GM23248 (cell line): ENCODE results near the gene ZNF330. TPM values are rescaled to one million over a fixed set of nuclear protein-coding genes. Genes with fewer than 3 reads are reported as not detected.
A peak's percentile ranks its signal among the peaks of the same experiment; 100 is the strongest.

Source experiments
- DNase-seq: peaks from one replicate; pipeline ENCODE4 v3.0.0-alpha.2; 2015
- H2AFZ ChIP-seq: fragments of 200-600 bp; sonication (generic); 2 replicates; pipeline ENCODE4 v1.6.1; 2016; ENCODE audit warnings: antibody characterized with exemption
- H3F3A ChIP-seq: fragments of 200-600 bp; sonication (generic); 2 replicates; pipeline ENCODE4 v1.6.1; 2016; ENCODE audit warnings: mild to moderate bottlenecking, antibody characterized with exemption, mixed run types; ENCODE audit not compliant: insufficient read depth
- H3K27ac ChIP-seq: fragments of 200-600 bp; sonication (generic); 2 replicates; pipeline ENCODE4 v1.5.1; 2016; ENCODE audit warnings: mild to moderate bottlenecking
- H3K27me3 ChIP-seq: fragments of 200-600 bp; sonication (generic); replicated peaks from 2 replicates; pipeline ENCODE4 v1.6.1; 2016; ENCODE audit warnings: mild to moderate bottlenecking; ENCODE audit not compliant: insufficient read depth
- H3K36me3 ChIP-seq: fragments of 200-600 bp; sonication (generic); 2 replicates; pipeline ENCODE4 v1.6.1; 2016; ENCODE audit warnings: low read depth, mild to moderate bottlenecking
- H3K4me1 ChIP-seq: fragments of 200-600 bp; sonication (generic); 2 replicates; pipeline ENCODE4 v1.6.1; 2016; ENCODE audit warnings: mild to moderate bottlenecking; ENCODE audit not compliant: insufficient read depth
- H3K4me2 ChIP-seq: fragments of 200-600 bp; sonication (generic); one replicate; pipeline ENCODE4 v1.6.1; 2016; ENCODE audit warnings: mild to moderate bottlenecking; ENCODE audit not compliant: unreplicated experiment
- H3K4me3 ChIP-seq: fragments of 200-600 bp; sonication (generic); 2 replicates; pipeline ENCODE4 v1.5.1; 2016; ENCODE audit warnings: mild to moderate bottlenecking
- H3K79me2 ChIP-seq: fragments of 200-600 bp; sonication (generic); 2 replicates; pipeline ENCODE4 v1.6.1; 2016; ENCODE audit warnings: mild to moderate bottlenecking; ENCODE audit not compliant: insufficient read depth
- H3K9ac ChIP-seq: fragments of 200-600 bp; sonication (generic); 2 replicates; pipeline ENCODE4 v1.6.1; 2016; ENCODE audit warnings: mild to moderate bottlenecking
- H3K9me2 ChIP-seq: fragments of 200-600 bp; sonication (generic); 2 replicates; pipeline ENCODE4 v1.6.1; 2016; ENCODE audit warnings: mixed run types, mild to moderate bottlenecking, moderate library complexity; ENCODE audit not compliant: insufficient read depth
- H3K9me3 ChIP-seq: fragments of 200-600 bp; sonication (generic); one replicate; pipeline ENCODE4 v1.6.1; 2017; ENCODE audit warnings: low read depth
- H4K20me1 ChIP-seq: fragments of 200-600 bp; sonication (generic); 2 replicates; pipeline ENCODE4 v1.6.0; 2016; ENCODE audit not compliant: insufficient read depth
- EZH2 ChIP-seq: fragments of 200-600 bp; sonication (generic); IDR thresholded peaks from 2 replicates; pipeline ENCODE4 v1.6.1; 2018; ENCODE audit warnings: antibody characterized with exemption, mild to moderate bottlenecking; ENCODE audit not compliant: insufficient read depth, poor library complexity, severe bottlenecking
- EZH2phosphoT487 ChIP-seq: fragments of 200-600 bp; sonication (generic); IDR thresholded peaks from 2 replicates; pipeline ENCODE4 v1.6.1; 2018; ENCODE audit warnings: antibody characterized with exemption, moderate library complexity, mild to moderate bottlenecking, low read depth; ENCODE audit not compliant: insufficient read depth
- WGBS, 2 experiments: methylation state at CpG; one replicate each; pipeline ENCODE4 v1.1.6; 2015 to 2017; ENCODE audit warnings: low lambda C conversion rate in 2 of 2, low coverage in 1 of 2; ENCODE audit errors: missing lambda C conversion rate in 2 of 2; 5-methylcytosine and 5-hydroxymethylcytosine counted together
- in situ Hi-C: fragments of 300-500 bp; cut with MboI; formaldehyde crosslinking; loops from 2 replicates; pipeline ENCODE4 v1.15.0; 2020
- polyA plus RNA-seq: library from polyadenylated mRNA; unstranded; fragments of >200 nt; fragmentation: Nextera tagmentation; extraction: Ambion mirVana; gene quantifications from 2 replicates; pipeline ENCODE4 v1.2.1, GENCODE V29; 2016
- total RNA-seq: library from RNA; depleted of rRNA; stranded (reverse); fragments of >200 nt; shearing (Covaris generic); gene quantifications from 2 replicates; pipeline ENCODE4 v1.2.3, GENCODE V29; 2014

ZNF330 gene
- total and polyA plus RNA-seq, 2 experiments from 2014 or later, result 28.9 to 36.1 TPM

DNA sequence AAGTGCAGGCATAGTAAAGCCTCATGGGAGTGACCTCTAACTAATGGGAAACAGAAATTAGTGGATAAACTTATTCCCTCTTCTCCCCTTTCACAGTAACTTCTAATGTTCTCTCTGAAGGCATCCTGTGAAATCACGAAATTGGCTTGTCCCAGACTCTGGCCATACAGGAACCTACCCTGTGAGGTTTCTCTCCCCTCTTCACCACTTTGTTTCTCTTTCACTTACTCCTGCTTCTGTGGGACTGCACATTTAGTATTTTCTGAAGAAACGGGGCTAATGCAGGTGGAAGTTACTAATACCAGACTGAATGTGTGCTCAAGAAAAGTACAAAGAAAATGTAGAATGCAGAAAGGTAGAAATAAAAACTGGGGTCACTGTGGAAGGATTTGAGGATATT, 20.0 kb downstream of the ZNF330 start:
- Histone ChIP-seq H3F3A (peaks cover 6% of the 10 kb centered on the region), H3K79me2 (no peaks in the 10 kb centered on the region), H2AFZ (peak overlapping the region; percentile 8; the same call in 1 of the 2 replicates), H3K36me3 (no peaks in the 10 kb centered on the region), H3K4me2 (no peak overlapping the region), H3K4me3 (no peak overlapping the region), H3K9me2 (no peaks in the 10 kb centered on the region), H3K27ac (no peak overlapping the region), H3K4me1 (peaks cover 10% of the 10 kb centered on the region), H3K9ac (no peak overlapping the region), H3K9me3 (no peaks in the 10 kb centered on the region), H4K20me1 (no peaks in the 10 kb centered on the region), H3K27me3 (no peaks in the 10 kb centered on the region)
- 75 to 79% methylated on average over 2 of the region's 2 CpGs for WGBS, 2 experiments
- in situ Hi-C loops, result no loop called here
- no peak for DNase-seq
- TF ChIP-seq EZH2, result no peak

GRCh38 chr4:141241986-141242385, 21.3 kb downstream of the ZNF330 start:
- in situ Hi-C loops, result no loop called here
- WGBS, 2 experiments, result 44 to 54% methylated on average over 1 of the region's 1 CpG
- H2AFZ ChIP-seq, result peak overlapping the region; percentile 39; the same call in 1 of the 2 replicates
- no peak for DNase-seq
- peaks cover 17% of the 10 kb centered on the region for H3F3A ChIP-seq
- H4K20me1 ChIP-seq, result no peaks in the 10 kb centered on the region
- H3K79me2 ChIP-seq, result no peaks in the 10 kb centered on the region
- no peaks in the 10 kb centered on the region for H3K36me3 ChIP-seq
- H3K9me3 ChIP-seq, result no peaks in the 10 kb centered on the region
- H3K4me1 ChIP-seq, result peaks cover 23% of the 10 kb centered on the region
- no peak overlapping the region for H3K4me2 ChIP-seq
- no peaks in the 10 kb centered on the region for H3K9me2 ChIP-seq
- TF ChIP-seq EZH2phosphoT487, result no peak
- no peak for TF ChIP-seq EZH2
- no peak overlapping the region for H3K9ac ChIP-seq
- H3K27ac ChIP-seq, result no peak overlapping the region
- H3K27me3 ChIP-seq, result no peaks in the 10 kb centered on the region
- no peak overlapping the region for H3K4me3 ChIP-seq

DNA sequence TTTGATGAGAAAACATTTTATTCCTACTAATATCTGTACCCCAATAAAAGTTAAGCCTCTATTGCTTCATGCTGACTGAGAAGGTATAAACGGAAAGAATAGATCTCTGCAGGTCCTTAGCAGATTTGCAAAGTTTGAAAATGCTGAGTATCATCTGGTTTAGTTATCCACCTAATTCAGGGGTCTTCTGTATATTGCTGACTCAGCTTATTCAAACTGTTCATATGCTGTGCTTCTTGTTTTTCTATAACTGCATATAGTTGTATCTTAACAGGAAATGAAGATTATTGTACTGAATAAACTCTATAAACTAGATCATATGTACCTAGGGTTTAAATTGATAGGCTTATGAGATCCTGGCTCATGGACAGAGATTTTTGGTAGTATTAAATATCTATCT, 23.7 kb downstream of the ZNF330 start:
- no peaks in the 10 kb centered on the region for H3K9me3 ChIP-seq
- no peak overlapping the region for H3K4me3 ChIP-seq
- WGBS, 2 experiments, result 44 to 46% methylated on average over 1 of the region's 1 CpG
- DNase-seq, result no peak
- no peak overlapping the region for H2AFZ ChIP-seq
- in situ Hi-C loops, result no loop called here
- H3K9me2 ChIP-seq, result no peaks in the 10 kb centered on the region
- peaks cover 25% of the 10 kb centered on the region for H3F3A ChIP-seq
- H3K4me1 ChIP-seq, result peaks cover 36% of the 10 kb centered on the region
- H4K20me1 ChIP-seq, result no peaks in the 10 kb centered on the region
- no peaks in the 10 kb centered on the region for H3K79me2 ChIP-seq
- TF ChIP-seq EZH2 (no peak), EZH2phosphoT487 (no peak)
- no peaks in the 10 kb centered on the region for H3K27me3 ChIP-seq
- H3K36me3 ChIP-seq, result no peaks in the 10 kb centered on the region
- H3K4me2 ChIP-seq, result no peak overlapping the region
- H3K9ac ChIP-seq, result no peak overlapping the region
- H3K27ac ChIP-seq, result no peak overlapping the region

DNA sequence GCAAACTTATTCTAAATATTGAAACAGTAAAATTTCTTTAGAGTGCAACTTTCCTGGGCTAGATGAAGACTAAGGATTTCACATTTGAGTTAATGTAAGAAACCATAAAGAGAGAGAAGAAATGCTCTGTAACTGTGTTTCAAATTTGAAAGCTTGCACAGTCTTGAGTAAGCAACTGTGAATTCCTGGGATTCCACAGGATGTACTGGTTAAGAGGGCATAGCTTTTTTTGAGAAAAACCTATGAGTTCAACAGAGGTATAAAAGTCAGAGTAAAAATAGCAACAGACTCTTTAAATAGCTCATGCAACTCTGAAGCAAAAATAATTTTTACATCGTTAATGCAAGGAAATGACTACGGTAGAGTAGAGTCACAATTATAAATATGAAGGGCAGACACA, 25.5 kb downstream of the ZNF330 start:
- Histone ChIP-seq H3K36me3 (no peaks in the 10 kb centered on the region), H3K4me1 (peaks cover 36% of the 10 kb centered on the region), H4K20me1 (no peaks in the 10 kb centered on the region), H3K9ac (peak overlapping the region; percentile 44), H3K79me2 (no peaks in the 10 kb centered on the region), H3K27me3 (no peaks in the 10 kb centered on the region), H3K27ac (peak overlapping the region; percentile 73), H3K9me2 (no peaks in the 10 kb centered on the region), H3K4me3 (peak overlapping the region; percentile 44), H3K9me3 (no peaks in the 10 kb centered on the region), H2AFZ (peak overlapping the region; percentile 62), H3F3A (peaks cover 25% of the 10 kb centered on the region), H3K4me2 (peak overlapping the region; percentile 89)
- DNase-seq, result peak; percentile 71
- TF ChIP-seq EZH2phosphoT487 (no peak), EZH2 (no peak)
- WGBS, 2 experiments, result 5% methylated on average over 2 of the region's 2 CpGs
- in situ Hi-C loops, result no loop called here

DNA sequence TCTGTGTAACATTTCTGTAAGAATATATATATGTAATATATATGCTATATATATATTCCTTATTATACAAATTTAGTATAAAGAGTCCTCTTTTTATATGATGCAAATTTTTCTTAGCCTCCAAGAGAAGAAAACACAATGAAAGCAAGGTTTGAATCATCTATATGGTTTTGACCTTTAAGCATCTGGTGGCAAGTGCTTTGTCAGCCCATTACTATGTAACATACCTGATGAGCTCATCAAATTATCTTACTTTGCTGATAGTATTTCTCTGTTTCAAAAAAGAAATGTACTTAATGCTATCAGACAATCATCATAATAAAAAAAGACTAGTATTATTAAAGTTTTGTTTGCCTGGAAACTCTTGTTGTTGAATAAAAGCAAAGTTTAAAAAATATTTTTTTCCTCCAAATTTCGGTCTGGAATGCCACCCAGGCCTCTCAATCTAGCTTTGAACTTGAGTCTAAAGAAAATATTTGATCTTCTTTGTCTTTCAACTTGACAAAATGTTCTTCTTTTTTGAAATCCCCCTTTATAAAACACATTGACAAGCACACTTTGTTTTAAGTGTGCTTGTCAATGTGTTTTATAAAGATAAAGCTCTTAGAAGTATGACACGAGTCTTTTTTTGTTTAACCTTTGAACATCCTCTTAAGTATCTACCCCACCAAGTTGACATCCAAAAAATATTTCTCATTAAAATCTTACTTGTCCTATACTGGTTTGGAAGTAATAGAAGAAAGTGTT, 26.2 kb downstream of the ZNF330 start:
- H3K4me2 ChIP-seq, result peak overlapping the region; percentile 89
- peak overlapping the region; percentile 73 for H3K27ac ChIP-seq
- H3F3A ChIP-seq, result peaks cover 25% of the 10 kb centered on the region
- no peaks in the 10 kb centered on the region for H3K27me3 ChIP-seq
- no peaks in the 10 kb centered on the region for H3K79me2 ChIP-seq
- no peak for TF ChIP-seq EZH2phosphoT487
- TF ChIP-seq EZH2, result no peak
- H3K36me3 ChIP-seq, result no peaks in the 10 kb centered on the region
- WGBS, 2 experiments, result 79 to 86% methylated on average over 2 of the region's 2 CpGs
- no peaks in the 10 kb centered on the region for H3K9me3 ChIP-seq
- no peak overlapping the region; the same call in 1 of the 2 replicates for H3K9ac ChIP-seq
- H3K4me3 ChIP-seq, result peak overlapping the region; percentile 44
- H4K20me1 ChIP-seq, result no peaks in the 10 kb centered on the region
- peak; percentile 56 for DNase-seq
- peak overlapping the region; percentile 4; the same call in 1 of the 2 replicates for H2AFZ ChIP-seq
- peaks cover 36% of the 10 kb centered on the region for H3K4me1 ChIP-seq
- no peaks in the 10 kb centered on the region for H3K9me2 ChIP-seq
- in situ Hi-C loops, result no loop called here
